ENCODE data around the gene HDDC3.

GRCh38 chr15:90902840-90903732 is 29.3 kb downstream of the HDDC3 start, which contains the start of gene MAN2A2:
- TF ChIP-seq CTCF (IDR thresholded peaks at IDR 0.05 in 8 of 11, conservative IDR thresholded peaks at IDR 0.05 in 3 of 11): peak in 2 of 11 experiments; percentile 19 to 27
- no peak for TF ChIP-seq POLR2A (IDR thresholded peaks at IDR 0.05)
